ENCODE data around the gene BLOC1S5.
"Not testable (repeated sequence)": the region's sequence is repeated elsewhere in the genome, so short reads cannot be mapped to it uniquely, and the experiment has no call there.

Gene BLOC1S5

DNA sequence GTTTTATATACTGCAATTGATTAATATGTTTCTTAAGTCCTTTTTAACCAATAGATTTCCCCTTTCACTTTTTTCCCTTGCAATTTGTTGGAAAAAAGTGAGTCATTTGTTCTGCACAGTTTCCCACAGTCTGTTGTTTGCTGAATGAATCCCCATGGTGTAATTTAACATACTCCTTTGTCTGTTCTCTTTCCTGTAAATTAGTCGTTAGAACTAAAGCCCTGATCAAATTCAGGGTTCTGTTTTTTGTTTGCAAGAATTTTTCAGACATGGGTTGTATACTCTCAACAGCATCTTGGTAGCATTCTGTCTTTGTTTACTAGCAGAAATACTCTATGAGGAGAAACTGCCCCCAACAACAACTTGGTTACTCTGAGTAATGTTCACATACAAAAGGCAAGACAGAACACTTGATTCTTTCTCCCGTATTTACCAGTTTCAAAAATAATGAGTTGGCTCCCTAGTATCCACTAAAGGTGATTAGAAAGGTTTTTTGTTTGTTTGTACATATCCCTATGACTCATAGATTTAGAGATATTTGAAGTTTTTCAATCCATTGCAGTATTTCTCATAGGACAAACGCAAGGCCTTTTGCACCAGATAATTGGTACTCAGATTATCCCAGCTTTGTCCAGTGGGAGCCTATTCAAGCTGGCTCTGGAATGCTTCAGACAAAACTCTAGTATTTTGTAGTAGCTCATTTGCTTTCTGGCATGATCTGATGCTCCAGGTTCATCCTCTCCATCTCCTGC lies 16.5 kb downstream of the BLOC1S5 start (continued):
- TF ChIP-seq, protein P1, sequence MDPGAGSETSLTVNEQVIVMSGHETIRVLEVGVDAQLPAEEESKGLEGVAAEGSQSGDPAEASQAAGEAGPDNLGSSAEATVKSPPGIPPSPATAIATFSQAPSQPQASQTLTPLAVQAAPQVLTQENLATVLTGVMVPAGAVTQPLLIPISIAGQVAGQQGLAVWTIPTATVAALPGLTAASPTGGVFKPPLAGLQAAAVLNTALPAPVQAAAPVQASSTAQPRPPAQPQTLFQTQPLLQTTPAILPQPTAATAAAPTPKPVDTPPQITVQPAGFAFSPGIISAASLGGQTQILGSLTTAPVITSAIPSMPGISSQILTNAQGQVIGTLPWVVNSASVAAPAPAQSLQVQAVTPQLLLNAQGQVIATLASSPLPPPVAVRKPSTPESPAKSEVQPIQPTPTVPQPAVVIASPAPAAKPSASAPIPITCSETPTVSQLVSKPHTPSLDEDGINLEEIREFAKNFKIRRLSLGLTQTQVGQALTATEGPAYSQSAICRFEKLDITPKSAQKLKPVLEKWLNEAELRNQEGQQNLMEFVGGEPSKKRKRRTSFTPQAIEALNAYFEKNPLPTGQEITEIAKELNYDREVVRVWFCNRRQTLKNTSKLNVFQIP (CRISPR knock-in tag; IDR thresholded peaks at IDR 0.05; ENCODE audit: borderline replicate concordance, low read depth): no peak
- TF ChIP-seq ESRRG (CRISPR knock-in tag; IDR thresholded peaks at IDR 0.05) (no peak), ISL1 (CRISPR knock-in tag; IDR thresholded peaks at IDR 0.05) (no peak)
- TF ChIP-seq, protein P2, sequence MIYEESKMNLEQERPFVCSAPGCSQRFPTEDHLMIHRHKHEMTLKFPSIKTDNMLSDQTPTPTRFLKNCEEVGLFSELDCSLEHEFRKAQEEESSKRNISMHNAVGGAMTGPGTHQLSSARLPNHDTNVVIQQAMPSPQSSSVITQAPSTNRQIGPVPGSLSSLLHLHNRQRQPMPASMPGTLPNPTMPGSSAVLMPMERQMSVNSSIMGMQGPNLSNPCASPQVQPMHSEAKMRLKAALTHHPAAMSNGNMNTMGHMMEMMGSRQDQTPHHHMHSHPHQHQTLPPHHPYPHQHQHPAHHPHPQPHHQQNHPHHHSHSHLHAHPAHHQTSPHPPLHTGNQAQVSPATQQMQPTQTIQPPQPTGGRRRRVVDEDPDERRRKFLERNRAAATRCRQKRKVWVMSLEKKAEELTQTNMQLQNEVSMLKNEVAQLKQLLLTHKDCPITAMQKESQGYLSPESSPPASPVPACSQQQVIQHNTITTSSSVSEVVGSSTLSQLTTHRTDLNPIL (CRISPR knock-in tag; IDR thresholded peaks at IDR 0.05; ENCODE audit: low read depth): no peak

DNA sequence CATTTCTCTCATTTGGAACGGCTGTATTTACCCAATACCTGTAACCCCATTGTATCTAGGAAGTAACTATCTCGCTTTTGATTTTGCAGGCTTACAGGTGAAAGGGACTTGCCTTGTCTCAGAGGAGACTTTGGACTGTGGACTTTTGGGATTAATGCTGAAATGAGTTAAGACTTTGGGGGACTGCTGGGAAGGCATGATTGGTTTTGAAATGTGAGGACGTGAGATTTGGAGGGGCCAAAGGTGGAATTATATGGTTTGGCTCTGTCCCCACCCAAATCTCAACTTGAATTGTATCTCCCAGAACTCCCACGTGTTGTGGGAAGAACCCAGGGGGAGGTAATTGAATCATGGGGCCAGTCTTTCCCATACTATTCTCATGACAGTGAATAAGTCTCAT lies 18.4 kb downstream of the BLOC1S5 start:
- ATAC-seq: not testable (repeated sequence)

DNA sequence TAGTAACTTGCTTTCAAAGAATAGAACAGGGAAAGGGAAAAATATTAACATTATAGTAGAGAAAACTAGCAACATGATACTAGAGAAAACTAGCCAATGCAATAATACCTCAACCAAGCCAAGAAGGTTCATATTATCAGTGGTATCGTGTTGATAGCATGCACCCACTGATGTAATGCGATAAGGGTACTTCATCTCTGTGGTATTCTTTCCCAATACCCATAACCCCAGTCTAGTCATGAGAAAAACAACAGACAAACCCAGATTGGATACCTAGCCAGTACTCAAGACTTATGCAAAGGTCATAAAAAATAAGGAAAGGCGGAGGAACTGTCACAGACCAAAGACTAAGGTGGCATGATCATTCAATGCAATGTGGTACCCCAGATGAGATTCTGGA lies 21.0 kb downstream of the BLOC1S5 start:
- TF ChIP-seq ISL1 (CRISPR knock-in tag; IDR thresholded peaks at IDR 0.05) (no peak), ARNTL (CRISPR knock-in tag; IDR thresholded peaks at IDR 0.05; ENCODE audit: borderline replicate concordance, low read depth) (no peak), GLIS3 (CRISPR knock-in tag; IDR thresholded peaks at IDR 0.05) (no peak), ZC3H10 (CRISPR knock-in tag; IDR thresholded peaks at IDR 0.05) (no peak), ZNF70 (CRISPR knock-in tag; IDR thresholded peaks at IDR 0.05) (no peak), BACH2 (CRISPR knock-in tag; IDR thresholded peaks at IDR 0.05; ENCODE audit: borderline replicate concordance) (no peak), ZFP3 (CRISPR knock-in tag; IDR thresholded peaks at IDR 0.05) (no peak), TCF4 (CRISPR knock-in tag; IDR thresholded peaks at IDR 0.05; ENCODE audit: borderline replicate concordance) (no peak)
- TF ChIP-seq, protein P1 (CRISPR knock-in tag; IDR thresholded peaks at IDR 0.05; ENCODE audit: borderline replicate concordance, low read depth): no peak
- ATAC-seq: no peak

DNA sequence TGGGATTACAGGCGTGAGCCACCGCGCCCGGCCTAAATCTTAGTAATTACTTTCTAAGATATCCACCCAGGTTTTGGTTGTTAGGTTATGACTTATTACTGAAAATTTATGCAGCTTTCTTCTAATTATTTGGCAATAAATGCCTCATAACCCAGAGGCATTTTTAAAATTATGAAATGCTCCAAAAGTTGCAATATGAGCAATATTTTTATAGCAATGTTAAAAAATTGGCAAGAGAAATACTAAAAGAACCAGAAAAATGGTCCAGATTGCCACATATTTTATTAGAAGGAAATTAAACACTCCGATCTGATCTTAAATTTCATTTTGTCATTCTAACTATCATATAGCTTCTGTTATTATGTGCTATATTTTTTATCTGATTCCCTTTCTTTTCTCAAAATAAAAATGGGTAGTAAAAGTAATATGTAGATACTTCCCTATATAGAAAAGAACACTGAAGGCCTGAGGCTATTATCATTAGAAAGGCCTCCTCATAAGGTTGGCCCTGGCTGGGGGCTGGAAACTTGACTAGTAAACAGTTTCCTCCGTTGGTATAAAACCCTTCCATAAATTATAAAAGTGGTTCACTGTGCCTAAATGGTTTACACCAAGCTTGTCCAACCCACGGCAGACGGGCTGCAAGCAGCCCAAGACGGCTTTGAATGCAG lies 22.1 kb downstream of the BLOC1S5 start:
- no peak for ATAC-seq
- TF ChIP-seq ZNF8 (CRISPR knock-in tag; IDR thresholded peaks at IDR 0.05) (no peak), ZFP3 (CRISPR knock-in tag; IDR thresholded peaks at IDR 0.05) (no peak), ISL1 (CRISPR knock-in tag; IDR thresholded peaks at IDR 0.05) (no peak), BACH2 (CRISPR knock-in tag; IDR thresholded peaks at IDR 0.05; ENCODE audit: borderline replicate concordance) (no peak), CSDC2 (CRISPR knock-in tag; IDR thresholded peaks at IDR 0.05) (no peak), GLIS3 (CRISPR knock-in tag; IDR thresholded peaks at IDR 0.05) (no peak), ZNF565 (CRISPR knock-in tag; conservative IDR thresholded peaks at IDR 0.05; ENCODE audit: low read depth) (no peak), PPARA (CRISPR knock-in tag; IDR thresholded peaks at IDR 0.05; ENCODE audit: borderline replicate concordance) (no peak), ESRRG (CRISPR knock-in tag; IDR thresholded peaks at IDR 0.05) (no peak), TCF4 (CRISPR knock-in tag; IDR thresholded peaks at IDR 0.05; ENCODE audit: borderline replicate concordance) (no peak), RARB (CRISPR knock-in tag; IDR thresholded peaks at IDR 0.05) (no peak), ARNTL (CRISPR knock-in tag; IDR thresholded peaks at IDR 0.05; ENCODE audit: borderline replicate concordance, low read depth) (no peak), SNAI2 (CRISPR knock-in tag; IDR thresholded peaks at IDR 0.05) (no peak), ZNF70 (CRISPR knock-in tag; IDR thresholded peaks at IDR 0.05) (no peak), OSR1 (CRISPR knock-in tag; IDR thresholded peaks at IDR 0.05) (no peak), ZFP30 (CRISPR knock-in tag; IDR thresholded peaks at IDR 0.05) (no peak)
- TF ChIP-seq, protein P3, sequence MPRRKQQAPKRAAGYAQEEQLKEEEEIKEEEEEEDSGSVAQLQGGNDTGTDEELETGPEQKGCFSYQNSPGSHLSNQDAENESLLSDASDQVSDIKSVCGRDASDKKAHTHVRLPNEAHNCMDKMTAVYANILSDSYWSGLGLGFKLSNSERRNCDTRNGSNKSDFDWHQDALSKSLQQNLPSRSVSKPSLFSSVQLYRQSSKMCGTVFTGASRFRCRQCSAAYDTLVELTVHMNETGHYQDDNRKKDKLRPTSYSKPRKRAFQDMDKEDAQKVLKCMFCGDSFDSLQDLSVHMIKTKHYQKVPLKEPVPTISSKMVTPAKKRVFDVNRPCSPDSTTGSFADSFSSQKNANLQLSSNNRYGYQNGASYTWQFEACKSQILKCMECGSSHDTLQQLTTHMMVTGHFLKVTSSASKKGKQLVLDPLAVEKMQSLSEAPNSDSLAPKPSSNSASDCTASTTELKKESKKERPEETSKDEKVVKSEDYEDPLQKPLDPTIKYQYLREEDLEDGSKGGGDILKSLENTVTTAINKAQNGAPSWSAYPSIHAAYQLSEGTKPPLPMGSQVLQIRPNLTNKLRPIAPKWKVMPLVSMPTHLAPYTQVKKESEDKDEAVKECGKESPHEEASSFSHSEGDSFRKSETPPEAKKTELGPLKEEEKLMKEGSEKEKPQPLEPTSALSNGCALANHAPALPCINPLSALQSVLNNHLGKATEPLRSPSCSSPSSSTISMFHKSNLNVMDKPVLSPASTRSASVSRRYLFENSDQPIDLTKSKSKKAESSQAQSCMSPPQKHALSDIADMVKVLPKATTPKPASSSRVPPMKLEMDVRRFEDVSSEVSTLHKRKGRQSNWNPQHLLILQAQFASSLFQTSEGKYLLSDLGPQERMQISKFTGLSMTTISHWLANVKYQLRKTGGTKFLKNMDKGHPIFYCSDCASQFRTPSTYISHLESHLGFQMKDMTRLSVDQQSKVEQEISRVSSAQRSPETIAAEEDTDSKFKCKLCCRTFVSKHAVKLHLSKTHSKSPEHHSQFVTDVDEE (CRISPR knock-in tag; IDR thresholded peaks at IDR 0.05): no peak
- TF ChIP-seq, protein P1 (CRISPR knock-in tag; IDR thresholded peaks at IDR 0.05; ENCODE audit: borderline replicate concordance, low read depth): no peak
- TF ChIP-seq, protein P2 (CRISPR knock-in tag; IDR thresholded peaks at IDR 0.05; ENCODE audit: low read depth): no peak
- TF ChIP-seq, protein P4, sequence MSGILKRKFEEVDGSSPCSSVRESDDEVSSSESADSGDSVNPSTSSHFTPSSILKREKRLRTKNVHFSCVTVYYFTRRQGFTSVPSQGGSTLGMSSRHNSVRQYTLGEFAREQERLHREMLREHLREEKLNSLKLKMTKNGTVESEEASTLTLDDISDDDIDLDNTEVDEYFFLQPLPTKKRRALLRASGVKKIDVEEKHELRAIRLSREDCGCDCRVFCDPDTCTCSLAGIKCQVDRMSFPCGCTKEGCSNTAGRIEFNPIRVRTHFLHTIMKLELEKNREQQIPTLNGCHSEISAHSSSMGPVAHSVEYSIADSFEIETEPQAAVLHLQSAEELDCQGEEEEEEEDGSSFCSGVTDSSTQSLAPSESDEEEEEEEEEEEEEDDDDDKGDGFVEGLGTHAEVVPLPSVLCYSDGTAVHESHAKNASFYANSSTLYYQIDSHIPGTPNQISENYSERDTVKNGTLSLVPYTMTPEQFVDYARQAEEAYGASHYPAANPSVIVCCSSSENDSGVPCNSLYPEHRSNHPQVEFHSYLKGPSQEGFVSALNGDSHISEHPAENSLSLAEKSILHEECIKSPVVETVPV (CRISPR knock-in tag; IDR thresholded peaks at IDR 0.05): no peak

DNA sequence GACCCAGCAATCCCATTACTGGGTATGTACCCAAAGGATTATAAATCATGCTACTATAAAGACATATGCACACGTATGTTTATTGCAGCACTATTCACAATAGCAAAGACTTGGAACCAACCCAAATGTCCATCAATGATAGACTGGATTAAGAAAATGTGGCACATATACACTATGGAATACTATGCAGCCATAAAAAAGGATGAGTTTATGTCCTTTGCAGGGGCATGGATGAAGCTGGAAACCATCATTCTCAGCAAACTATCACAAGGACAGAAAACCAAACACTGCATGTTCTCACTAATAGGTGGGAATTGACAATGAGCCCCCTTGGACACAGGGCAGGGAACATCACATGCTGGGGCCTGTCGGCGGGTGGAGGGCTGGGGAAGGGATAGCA lies 30.1 kb downstream of the BLOC1S5 start:
- not testable (repeated sequence) for ATAC-seq

Measured in SK-N-SH treated with all-trans-retinoic acid at 6 μM for 48 hours (cell line).